ENCODE data around the gene KNDC1. TPM values are rescaled to one million over a fixed set of nuclear protein-coding genes. Genes with fewer than 3 reads are reported as not detected.

The KNDC1 gene
- total RNA-seq, 4 donors from 2014 or later = 0.42 to 1.7 (median 0.95) TPM

GRCh38 chr10:133121479-133121878 is 38.5 kb upstream of the KNDC1 start:
- Histone ChIP-seq H3K27me3 (peaks cover 0 to 49% (median 1%) of the 10 kb centered on the region in 4 donors), H3K9me3 (peaks cover 0 to 14% (median 6%) of the 10 kb centered on the region in 4 donors), H3K4me1 (peaks cover 0 to 6% (median 3%) of the 10 kb centered on the region in 4 donors), H3K36me3 (no peaks in the 10 kb centered on the region), H3K4me3 (no peak overlapping the region), H3K27ac (replicated peaks in 1 of 4) (no peak overlapping the region)
- no peak for DNase-seq (ENCODE audit: extremely low spot score)
- TF ChIP-seq EP300 (IDR thresholded peaks at IDR 0.05) (no peak), POLR2AphosphoS5 (IDR thresholded peaks at IDR 0.05) (no peak), POLR2A (IDR thresholded peaks at IDR 0.05; ENCODE audit: low read depth) (no peak), CTCF (IDR thresholded peaks at IDR 0.05) (no peak)
- intact Hi-C loops (cut with DNase I) = no loop called here
- 83% methylated on average over 8 of the region's 8 CpGs for WGBS

- DNase-seq (ENCODE audit: extremely low spot score) = no peak
- TF ChIP-seq POLR2AphosphoS5 (IDR thresholded peaks at IDR 0.05) = no peak
- TF ChIP-seq CTCF (IDR thresholded peaks at IDR 0.05) = no peak
- no peak for TF ChIP-seq EP300 (IDR thresholded peaks at IDR 0.05)
- TF ChIP-seq POLR2A (IDR thresholded peaks at IDR 0.05; ENCODE audit: low read depth) = no peak
- H3K36me3 ChIP-seq = no peaks in the 10 kb centered on the region
- WGBS = 82% methylated on average over 33 of the region's 33 CpGs
- H3K27me3 ChIP-seq = peaks cover 0 to 49% (median 2%) of the 10 kb centered on the region in 4 donors
- H3K4me3 ChIP-seq = no peak overlapping the region
- intact Hi-C loops (cut with DNase I) = no loop called here
- peaks cover 0 to 6% (median 3%) of the 10 kb centered on the region in 4 donors for H3K4me1 ChIP-seq
- peaks cover 0 to 14% (median 6%) of the 10 kb centered on the region in 4 donors for H3K9me3 ChIP-seq
- no peak overlapping the region for H3K27ac ChIP-seq (replicated peaks in 1 of 4)
These were observed 37.7 kb upstream of the KNDC1 start for GRCh38 chr10:133122171-133122935.

- Histone ChIP-seq H3K9me3 (peaks cover 0 to 14% (median 6%) of the 10 kb centered on the region in 4 donors), H3K4me1 (peaks cover 0 to 6% (median 3%) of the 10 kb centered on the region in 4 donors), H3K36me3 (no peaks in the 10 kb centered on the region), H3K27ac (replicated peaks in 1 of 4) (no peak overlapping the region), H3K4me3 (no peak overlapping the region), H3K27me3 (peaks cover 0 to 53% (median 2%) of the 10 kb centered on the region in 4 donors)
- intact Hi-C loops (cut with DNase I) = no loop called here
- no peak for DNase-seq (ENCODE audit: extremely low spot score)
- 79% methylated on average over 32 of the region's 39 CpGs for whole genome bisulfite sequencing
- no peak for TF ChIP-seq POLR2AphosphoS5 (IDR thresholded peaks at IDR 0.05)
- no peak for TF ChIP-seq POLR2A (IDR thresholded peaks at IDR 0.05; ENCODE audit: low read depth)
- TF ChIP-seq CTCF (IDR thresholded peaks at IDR 0.05) = no peak
- no peak for TF ChIP-seq EP300 (IDR thresholded peaks at IDR 0.05)
These were observed 36.8 kb upstream of the KNDC1 start for GRCh38 chr10:133123050-133123745.

GRCh38 chr10:133123746-133124356 is 36.2 kb upstream of the KNDC1 start:
- intact Hi-C loops (cut with DNase I) = loop anchor here (2.0 kb wide), 1 partner anchor 287 kb away; no protein-coding TSS in a partner anchor
- no peak for DNase-seq (ENCODE audit: extremely low spot score)
- TF ChIP-seq CTCF (IDR thresholded peaks at IDR 0.05) (no peak), EP300 (IDR thresholded peaks at IDR 0.05) (no peak), POLR2AphosphoS5 (IDR thresholded peaks at IDR 0.05) (no peak), POLR2A (IDR thresholded peaks at IDR 0.05; ENCODE audit: low read depth) (no peak)
- H3K9me3 ChIP-seq = peaks cover 0 to 14% (median 6%) of the 10 kb centered on the region in 4 donors
- H3K27me3 ChIP-seq = peaks cover 0 to 56% (median 2%) of the 10 kb centered on the region in 4 donors
- no peak overlapping the region for H3K4me3 ChIP-seq
- peaks cover 0 to 6% (median 3%) of the 10 kb centered on the region in 4 donors for H3K4me1 ChIP-seq
- H3K36me3 ChIP-seq = no peaks in the 10 kb centered on the region
- 70% methylated on average over 21 of the region's 23 CpGs for WGBS
- no peak overlapping the region for H3K27ac ChIP-seq (replicated peaks in 1 of 4)

All from esophagus muscularis mucosa (tissue), 4 donors.